Stimulated activated CD4-positive, alpha-beta T cell treated with anti-CD3 and anti-CD28 coated beads, Interleukin-1b, Interleukin-23, amount 100 ng/mL, for 1 hour (primary cell): ENCODE measurements around the gene GM2A.
A peak's percentile ranks its signal among the peaks of the same experiment; 100 is the strongest.

Experiments used
- DNase-seq, 2 donors: peaks; one replicate each; pipeline ENCODE4 v3.0.0-alpha.2; 2020; ENCODE audit warnings: low read depth in 2 of 2

Gene GM2A

DNA sequence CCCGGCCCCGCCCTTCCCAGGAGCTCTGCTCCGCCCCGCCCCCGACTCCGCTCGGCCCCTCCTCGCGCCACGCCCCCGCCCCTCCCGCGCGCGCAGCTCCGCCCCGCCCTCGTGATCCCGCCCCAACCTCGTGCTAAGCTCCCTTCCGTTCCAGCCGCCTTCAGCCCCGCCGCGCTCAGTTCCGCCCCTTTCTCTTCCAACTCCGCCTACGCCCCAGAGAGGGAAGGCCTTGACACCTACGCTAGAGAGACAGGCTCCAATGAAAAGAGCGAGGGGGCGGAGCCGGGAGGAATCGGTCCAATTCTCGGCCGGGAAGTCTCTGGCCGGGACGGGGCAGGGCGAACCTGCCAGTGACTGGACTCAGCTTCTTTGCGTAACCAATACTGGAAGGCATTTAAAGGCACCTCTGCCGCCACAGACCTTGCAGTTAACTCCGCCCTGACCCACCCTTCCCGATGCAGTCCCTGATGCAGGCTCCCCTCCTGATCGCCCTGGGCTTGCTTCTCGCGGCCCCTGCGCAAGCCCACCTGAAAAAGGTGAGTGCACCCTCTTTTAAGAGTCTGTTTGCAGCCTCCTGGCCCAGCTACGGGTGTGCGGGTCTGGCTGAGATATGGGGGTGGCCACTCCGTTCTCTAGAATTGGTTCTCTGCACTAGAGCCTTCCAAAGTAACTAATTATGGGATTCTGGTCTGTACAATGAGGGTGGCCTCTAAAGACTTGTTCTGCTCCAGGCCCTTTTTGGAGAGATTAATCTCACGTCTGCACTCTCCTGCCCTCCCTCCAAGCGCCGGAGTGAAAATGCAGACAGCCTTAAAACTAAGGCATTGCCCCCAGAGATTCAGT lies at the start of gene GM2A:
TSS of gene GM2A (plus strand) at position 424 of the 843 bp plus-strand sequence. CDS start at position 456, 32 bp downstream.
- DNase-seq = peak; percentile 95

DNA sequence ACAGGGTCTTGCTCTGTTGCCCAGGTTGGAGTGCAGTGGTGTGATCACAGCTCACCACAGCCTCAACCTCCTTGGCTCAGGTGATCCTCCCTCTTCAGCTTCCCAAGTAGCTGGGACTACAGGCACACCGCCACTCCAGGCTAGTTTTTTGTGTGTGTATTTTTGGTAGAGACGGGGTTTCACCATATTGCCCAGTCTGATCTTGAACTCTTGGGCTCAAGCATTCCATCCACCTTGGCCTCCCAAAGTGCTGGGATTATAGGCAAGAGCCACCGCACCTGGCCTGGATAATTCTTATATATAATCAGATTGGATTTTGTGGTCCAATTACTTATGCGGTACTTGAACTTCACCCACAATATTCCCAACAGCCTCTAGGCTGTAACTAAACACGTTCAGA lies 48.9 kb upstream of the GM2A start:
- no peak for DNase-seq

DNA sequence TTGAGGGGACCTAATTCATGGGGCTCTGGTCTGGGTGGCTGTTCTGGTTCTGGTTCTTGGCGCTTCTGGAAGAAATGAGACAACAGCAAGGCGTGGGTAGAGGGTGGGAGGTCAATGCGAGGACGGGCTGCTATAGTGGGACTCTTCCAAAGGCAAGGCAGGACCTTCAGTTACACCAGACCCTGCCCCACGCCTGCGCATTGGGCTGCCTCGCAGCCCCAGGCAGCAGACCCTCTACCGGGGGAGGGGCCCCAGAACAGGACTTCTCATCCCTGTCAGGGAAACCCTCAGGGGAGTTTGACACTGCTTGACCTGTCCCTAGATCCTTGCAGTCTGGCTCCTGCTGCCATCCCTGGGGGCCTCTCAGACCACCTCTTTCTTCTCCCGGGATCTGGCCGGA lies 47.6 kb upstream of the GM2A start:
- DNase-seq = no peak

DNA sequence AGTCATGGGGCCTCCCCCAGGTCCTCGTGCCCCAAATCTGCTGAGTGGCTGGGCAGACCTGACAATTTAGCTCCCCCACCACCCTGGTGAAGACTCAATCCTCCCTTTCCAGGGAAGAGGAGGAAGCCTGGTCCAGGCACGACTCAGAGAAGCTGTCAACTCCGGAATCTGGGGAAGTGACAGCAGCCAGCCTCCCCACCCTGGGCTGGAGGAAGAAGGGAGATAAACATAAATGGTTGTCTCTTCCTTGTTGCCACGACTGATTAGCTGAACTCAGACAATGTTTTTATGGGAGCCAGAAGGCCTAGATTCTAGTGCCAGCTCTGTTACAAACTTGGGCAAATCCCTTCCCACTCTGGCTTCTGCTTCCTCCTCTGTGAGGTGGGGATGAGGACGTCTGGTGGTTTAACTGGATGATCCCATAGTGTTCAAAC lies 44.5 kb upstream of the GM2A start:
- no peak for DNase-seq

DNA sequence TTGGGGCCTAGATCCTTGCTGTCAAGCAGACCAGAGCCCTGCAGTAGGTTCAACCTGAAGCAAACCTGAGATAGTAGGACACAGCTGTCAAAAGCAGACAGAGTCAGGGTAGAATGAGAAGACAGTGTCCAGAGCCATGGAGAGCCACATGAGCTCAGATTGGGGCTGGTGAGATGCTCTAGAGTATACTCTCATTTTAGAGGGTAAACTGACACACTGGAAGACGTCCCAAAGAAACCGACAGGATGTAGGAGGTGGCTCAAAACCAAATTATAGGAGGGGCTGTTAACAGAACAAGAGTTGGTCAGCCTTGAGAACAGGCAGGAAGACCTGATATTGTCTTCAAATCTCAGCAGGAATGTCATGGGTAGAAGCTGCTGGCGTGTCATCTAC lies 40.6 kb upstream of the GM2A start:
- no peak for DNase-seq

DNA sequence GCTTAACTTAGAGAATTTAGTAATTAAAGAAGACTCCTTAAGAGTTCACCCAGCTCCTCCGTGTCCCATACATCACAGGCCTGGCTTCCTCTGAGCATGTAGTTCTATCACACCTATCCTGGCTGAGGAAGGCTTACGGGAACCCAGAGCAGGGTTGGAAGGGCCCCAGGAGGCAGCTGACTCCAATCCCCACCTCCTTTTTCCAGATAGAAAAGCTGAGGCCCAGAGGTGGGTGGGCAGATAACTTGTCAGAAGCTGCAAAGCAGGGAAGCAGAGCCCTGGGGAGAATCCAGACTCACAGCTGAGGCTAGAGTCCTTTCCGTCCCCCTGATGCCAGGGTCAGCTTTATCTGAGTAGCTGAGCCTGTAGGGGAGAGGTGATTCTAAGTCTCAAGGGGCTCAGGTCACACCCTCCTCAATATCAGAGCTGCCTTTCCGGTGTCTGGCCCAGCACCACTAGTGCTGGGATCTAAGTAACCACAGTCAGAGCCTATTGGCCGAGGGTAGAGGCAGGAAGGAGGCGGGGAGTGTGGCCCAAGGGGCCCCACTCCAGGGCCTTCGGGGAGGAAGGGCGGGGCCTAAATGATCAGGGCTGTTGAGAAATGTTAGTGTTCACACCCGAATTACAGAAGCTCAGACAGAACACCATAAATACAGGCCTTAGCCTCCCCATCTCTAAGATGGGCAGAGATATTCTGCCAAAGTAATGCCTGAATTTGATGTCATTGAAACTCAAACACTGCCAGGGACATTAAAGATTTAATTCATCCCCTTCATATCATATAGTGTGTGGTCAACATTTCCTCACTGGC lies 39.0 kb upstream of the GM2A start:
- DNase-seq = peak; percentile 47 to 75

DNA sequence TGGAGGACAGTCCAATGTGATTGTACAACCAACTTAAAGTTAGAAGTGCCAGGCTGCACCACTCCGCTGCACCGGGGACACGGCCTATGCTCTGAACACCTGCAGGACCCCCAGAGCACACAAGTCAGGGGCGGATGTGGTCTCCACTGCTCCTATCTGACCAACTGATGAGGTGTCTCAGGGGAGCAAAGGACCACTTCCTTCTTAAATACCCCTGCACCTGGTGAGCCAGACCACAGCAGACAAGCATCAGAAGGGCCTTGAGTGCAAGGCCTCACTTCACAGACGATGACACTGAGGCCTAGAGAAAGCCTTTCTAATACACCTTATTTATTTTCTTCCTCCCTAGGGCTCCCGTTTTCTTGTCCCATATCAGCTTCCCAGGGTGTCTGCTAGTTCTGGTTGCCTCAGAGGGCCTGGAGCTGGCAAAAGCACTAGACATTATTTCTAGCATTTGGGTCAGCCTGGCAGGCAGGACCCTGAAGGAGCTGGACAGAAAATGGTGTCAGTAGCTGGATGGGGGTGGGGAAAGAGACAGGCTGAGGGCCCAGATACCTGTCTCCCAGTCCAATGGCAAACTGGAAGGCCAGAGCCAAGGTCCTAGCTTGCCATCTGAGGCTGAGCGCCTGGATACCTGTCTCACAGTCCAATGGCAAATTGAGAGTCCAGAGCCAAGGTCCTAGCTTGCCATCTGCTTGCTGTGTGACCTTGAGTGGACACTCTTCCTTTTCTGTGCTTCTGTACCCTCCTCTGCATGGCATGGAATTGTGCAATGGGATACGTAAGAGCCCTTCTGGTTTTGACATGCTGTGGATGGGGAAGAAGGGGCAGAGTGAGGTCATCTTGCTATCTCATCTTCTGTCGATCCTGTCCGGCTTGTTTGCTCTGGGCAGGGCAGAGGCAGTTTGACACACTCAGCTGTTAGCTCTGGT lies 38.1 kb upstream of the GM2A start:
- no peak for DNase-seq

DNA sequence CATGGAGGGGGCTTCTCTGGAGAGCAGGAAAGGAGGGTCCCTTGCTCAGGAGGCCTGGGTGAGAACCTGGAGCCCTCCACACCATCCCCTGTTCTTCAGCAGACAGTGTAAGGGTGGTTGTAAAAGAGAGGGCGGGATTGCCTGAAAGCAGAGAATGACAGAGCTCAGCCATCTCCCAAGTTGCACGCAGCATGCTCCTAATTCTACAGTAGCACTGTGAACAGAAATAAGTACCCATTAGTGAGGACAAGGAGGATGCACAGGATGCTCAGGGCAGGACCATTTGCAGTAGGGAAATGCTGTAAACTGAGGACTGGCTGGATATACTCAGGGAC lies 37.5 kb upstream of the GM2A start:
- no peak for DNase-seq

DNA sequence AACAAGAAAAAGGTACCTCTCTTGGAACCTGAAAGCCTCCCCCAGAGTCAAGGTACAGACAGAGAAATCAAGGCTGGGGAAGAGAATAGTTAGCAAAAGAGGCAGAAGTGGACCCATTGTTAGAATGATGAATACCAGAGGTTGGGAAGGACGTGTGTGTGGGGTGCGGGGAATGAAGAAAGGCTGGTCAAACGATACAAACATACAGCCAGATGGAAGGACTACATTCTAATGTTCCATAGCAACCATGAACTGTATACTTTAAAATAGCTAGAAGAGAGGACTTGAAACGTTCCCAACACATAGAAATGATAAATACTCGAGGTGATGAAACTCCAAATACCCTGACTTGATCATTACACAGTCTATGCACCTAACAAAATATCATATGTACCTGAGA lies 36.2 kb upstream of the GM2A start:
- no peak for DNase-seq

DNA sequence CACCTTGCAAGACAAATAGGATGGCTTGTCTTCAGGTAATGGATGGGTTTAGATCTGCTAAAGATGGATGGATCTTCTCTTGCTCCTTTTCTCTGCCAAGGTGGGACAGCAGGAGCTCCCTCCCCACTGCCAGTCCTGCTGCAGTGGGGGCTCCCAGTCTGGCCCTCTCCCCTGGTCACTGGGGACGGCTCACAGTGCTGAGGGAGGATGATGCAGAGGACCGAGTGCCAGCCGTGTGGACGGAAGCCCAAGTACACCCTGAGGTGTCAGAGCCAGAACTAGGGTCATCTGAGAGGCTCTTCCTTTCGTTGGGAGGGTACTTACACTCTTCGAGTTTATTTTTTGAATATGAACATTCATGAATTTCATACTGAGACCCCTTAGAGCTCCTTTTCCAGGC lies 34.8 kb upstream of the GM2A start:
- DNase-seq = no peak

DNA sequence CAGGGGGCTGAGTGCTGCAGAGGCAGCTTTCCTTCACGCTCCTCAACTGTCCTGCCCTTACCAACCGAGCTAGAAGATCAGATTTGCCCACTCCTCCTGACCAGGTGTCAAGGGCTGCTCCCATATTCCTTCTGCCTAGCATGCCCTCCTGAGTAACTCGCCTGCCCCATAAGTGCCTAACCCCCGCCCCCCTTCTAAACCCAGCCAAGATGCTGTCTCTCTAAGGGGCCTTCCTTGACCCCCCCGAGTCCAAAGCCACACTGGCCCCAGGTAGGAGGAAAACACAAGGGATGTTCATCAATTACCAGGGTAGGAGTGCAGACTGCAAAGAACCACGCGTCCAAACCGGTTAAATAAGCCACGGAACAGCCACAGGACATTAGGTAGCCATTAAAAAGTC lies 33.8 kb upstream of the GM2A start:
- no peak for DNase-seq

DNA sequence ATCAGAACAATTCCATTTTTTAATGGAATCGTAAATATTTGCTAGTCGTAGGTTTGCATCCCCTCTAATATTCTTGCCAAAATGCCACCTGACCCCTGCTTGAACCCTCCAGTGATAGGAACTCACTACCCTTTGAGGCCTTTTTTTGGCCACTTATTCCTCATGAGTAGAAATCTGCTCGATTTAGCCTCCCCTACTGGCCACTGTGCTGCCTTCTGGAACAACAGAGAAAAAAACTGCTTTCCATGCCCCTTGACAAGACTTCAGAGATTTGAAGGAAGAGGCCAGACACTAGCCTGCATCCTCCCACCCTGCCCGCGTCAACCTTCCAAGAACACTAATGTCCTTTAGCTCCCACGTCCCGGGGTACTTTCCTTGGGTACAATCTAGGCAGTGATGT lies 33.2 kb upstream of the GM2A start:
- DNase-seq = no peak

DNA sequence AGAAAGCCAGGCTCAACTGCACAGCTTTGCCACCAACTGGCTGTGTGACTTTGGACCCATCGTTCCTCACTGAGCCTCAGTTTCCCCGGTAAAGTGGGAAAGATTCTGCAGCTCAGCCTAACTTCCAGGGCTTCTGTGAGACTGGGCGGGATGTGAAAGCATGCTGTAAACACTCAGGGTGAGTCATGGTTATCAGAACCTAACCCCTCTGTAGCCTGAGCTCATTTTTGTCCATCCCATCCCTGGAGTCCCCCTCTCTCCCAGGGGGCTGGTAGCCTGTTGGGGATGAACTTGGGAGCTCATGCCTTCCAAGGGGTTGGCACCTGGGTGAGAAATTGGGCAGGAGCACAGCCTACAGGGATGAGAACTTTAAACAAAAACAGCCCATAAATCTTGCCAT lies 31.4 kb upstream of the GM2A start:
- no peak for DNase-seq

DNA sequence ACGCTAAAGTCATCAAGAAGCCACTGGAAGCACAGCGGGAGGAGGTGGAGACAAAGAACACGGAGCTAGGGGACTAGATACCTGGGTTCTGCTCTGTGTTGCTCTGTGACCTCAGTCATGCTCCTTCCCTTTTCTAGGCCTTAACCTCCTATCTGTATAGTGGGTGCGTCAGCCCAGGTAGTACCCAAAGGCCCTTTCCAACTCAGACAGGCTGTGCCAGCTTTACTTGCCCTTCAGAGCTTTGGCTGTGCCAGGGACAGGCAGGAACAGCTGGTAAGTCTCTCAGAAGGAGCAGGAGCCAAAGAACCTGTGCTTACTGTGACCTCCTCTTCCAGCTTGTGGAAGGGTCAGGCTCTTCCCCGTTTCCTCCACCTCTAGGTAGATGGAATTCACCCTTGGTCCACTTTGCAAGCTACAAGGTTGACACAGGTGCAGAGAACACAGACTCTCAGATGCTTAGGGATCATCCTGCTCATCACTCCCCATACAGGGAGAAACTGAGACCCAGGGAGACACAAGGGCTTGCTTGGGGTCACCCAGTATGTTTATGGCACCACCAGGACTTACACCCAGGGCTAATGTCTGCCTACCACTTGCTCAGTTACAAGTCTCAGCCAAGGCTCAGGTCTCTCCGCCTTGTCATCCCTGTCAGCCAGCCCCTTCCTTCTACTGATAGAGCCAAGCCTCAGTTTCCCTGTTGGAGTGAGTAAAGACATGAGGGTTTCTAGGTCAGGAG lies 30.8 kb upstream of the GM2A start:
- no peak for DNase-seq

DNA sequence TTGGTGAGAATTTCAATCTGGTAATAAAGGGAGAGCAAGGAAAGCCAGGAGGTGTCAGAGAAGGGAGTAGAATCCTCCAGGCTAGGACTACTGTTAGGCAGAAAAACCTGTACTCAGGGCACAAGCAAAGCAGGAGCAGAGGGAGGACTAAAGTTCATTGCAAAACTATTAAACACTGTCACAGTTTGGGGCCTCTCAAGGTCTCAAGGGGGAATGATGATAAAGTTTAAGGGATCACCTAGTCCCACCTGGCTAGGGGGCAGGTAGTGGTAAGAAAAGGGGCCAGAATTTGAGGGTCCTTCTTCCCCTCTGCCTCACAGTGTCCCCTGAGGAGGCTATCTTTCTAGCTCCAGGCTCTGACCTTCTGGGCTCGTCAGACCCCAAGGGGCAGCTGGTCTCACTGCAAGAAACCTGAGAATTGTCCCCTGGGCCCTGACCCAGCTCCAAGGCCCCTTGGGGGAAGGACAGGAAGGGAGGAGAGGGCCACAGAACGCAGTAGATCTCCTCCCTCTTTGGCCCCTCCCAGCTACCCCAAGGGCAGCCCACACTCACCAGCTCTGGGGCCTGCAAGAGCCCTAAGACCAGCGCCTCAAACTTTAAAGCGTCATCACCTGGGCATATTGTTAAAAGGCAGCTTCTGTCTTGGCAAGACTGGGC lies 30.1 kb upstream of the GM2A start:
- no peak for DNase-seq

DNA sequence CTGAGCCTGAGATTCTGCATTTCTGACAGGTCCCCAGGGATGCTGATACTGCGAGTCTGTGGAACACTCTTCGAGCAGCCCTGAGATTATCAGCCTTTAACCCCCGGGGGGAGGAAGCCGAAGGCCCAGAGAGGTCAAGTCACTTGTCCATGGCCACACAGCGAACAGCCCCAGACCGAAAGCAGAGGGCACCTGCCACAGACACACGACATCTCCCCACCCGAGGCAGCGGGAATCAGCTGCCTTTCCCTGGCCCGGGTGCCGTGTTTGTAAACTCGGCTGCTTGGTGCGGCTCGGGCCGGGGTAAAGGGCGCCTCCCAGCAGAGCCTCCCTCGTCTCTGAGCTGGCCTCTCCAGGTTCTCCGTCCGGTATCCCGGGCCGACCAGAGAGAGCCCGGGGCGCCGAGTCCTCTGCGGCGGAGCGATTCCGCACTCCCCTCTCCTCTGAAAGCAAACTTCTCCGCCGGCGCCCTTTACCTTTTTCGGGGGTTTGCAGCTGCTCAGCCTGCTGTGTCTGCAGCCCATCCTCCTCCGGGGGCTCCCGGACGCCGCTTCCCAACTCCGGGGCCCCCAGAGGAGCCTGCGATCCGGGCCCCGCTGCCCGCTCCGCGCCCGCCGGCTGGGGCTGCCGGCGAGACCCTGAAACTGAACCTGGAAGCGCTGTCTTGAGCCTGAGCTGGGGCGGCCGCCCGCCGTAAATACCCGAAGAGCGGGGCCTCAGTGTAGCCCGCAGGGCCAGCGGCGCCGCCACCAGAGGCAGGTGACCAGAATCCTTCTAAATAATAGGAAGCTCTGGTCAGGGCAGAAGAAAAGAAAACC lies 29.3 kb upstream of the GM2A start, which contains the start of gene CCDC69:
TSS of gene CCDC69 (minus strand) at position 646 of the 818 bp plus-strand sequence. CDS start at position 524, 122 bp downstream.
- no peak for DNase-seq

DNA sequence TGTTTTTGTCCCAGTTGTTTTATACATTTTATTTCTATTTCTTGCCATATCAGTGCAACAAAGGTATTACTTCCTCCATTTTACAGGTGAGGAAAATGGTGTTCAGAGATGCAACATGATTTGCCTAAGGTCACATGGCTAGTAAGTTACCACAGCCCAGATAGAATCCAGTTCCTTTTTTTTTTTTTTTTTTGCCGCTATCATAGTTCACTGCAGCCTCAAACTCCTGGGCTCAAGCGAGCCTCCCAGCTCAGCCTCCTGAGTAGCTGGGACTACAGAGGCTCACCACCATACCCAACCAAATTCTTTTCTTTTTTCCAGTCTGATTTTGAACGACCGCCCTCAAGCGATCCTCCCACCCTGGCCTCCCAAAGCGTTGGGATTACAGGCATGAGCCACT lies 28.6 kb upstream of the GM2A start:
- no peak for DNase-seq

DNA sequence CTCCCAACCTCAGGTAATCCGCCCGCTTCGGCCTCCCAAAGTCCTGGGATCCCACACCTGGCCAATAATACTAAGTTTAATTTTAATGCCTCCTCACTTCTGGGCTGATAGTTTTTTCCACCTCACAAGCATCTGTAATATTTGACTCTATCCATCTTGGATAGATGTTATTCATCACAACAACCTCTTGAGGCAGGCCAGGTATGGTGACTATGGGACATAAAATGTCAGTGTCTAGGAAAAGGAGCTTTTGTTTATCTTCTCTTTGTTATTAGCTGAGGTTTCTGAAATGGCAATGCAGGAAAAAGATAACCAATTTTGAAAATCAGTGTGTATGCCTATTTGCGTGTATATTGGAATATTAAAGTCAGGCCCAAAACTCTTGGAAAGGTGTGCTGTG lies 27.9 kb upstream of the GM2A start:
- no peak for DNase-seq

DNA sequence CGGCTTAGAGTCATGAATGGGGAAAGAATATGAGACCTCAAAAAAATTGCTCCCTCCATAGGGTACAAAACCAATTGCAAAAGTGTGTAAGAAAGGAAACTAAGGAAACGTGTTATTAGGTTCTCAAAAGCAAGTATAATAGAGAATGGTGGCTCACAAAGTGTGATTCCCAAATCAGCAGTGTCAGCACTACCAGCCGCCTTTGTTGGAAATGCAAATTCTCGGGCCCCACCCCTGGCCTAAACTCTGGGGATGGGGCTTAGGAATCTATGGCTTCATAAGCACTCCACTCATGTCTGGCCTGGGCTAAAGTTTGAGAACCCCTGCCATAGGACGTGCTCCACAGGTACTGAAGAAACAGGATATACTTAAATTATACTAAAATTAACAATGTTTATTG lies 27.5 kb upstream of the GM2A start:
- no peak for DNase-seq

DNA sequence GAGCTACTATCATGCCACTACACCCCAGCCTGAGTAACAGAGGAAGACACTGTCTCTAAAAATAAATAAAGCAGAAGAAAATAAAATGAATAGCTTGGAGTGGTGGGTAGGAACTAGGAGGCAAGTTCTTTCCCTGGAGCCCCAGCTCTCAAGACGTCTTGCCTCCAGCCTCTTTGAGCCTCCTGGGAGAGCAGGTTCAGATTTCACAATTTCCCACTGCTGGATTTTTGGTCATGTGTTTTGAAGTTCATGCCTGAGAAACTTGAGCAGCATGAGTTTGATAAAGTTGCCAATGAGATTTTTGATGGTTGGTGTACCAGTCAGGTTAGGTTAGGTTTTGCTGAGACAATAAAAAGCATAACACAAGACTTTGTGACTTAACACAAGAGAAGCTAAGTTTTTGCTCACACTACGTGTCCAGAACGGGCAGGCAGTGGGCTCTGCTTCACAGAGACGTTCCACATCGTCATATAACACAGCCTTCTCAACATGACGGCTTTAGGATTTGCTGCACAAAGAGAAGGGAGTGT lies 25.0 kb upstream of the GM2A start:
- no peak for DNase-seq
